Panc1 (cell line): ENCODE results near the gene TBCD. TPM values are rescaled to one million over a fixed set of nuclear protein-coding genes. Genes with fewer than 3 reads are reported as not detected.

Experiments used
- ATAC-seq: fragments of 200-7000 bp; cut with Tn5 transposase; 2 replicates; pipeline ENCODE4 v1.9.1; 2020; ENCODE audit warnings: mild to moderate bottlenecking, moderate library complexity
- BruUV-seq: library from RNA; stranded (reverse); fragments of 400-500 nt; replicated peaks from 2 replicates; lab custom pipeline; 2021; lab: Mats Ljungman, UMichigan
- CTCF ChIA-PET: fragments of 300-600 bp; sonication (Branson Sonifier 250); formaldehyde crosslinking; loops from one replicate; lab custom pipeline; 2022; ENCODE audit warnings: antibody characterized with exemption; lab: Charles Lee
- POLR2A ChIA-PET: fragments of 300-600 bp; sonication (Branson Sonifier 250); formaldehyde crosslinking; loops from one replicate; lab custom pipeline; 2022; ENCODE audit warnings: antibody characterized with exemption; lab: Charles Lee
- DNase-seq: peaks from one replicate; pipeline ENCODE4 v3.0.0-alpha.2; 2010; ENCODE audit warnings: low read depth, low spot score
- H3K27ac ChIP-seq: 2 replicates; pipeline ENCODE4 v1.5.1; 2011; ENCODE audit warnings: mild to moderate bottlenecking, low read length, inconsistent platforms
- H3K27me3 ChIP-seq: fragments of 200-500 bp; sonication (Bioruptor generic); 2 replicates; pipeline ENCODE4 v1.6.0; 2014; ENCODE audit warnings: low read length, inconsistent platforms; ENCODE audit not compliant: control insufficient read depth, insufficient read depth
- H3K36me3 ChIP-seq: fragments of 200-500 bp; sonication (Bioruptor generic); 2 replicates; pipeline ENCODE4 v1.5.1; 2014; ENCODE audit warnings: inconsistent platforms, mild to moderate bottlenecking, low read length, moderate library complexity; ENCODE audit not compliant: control insufficient read depth, insufficient read depth
- H3K4me1 ChIP-seq: 2 replicates; pipeline ENCODE4 v1.5.1; 2011; ENCODE audit warnings: inconsistent platforms, mild to moderate bottlenecking, low read length, moderate library complexity; ENCODE audit not compliant: control insufficient read depth, insufficient read depth
- H3K4me3 ChIP-seq, 2 experiments: 2 replicates each; pipeline ENCODE4 v1.5.1; 2011 to 2012; ENCODE audit warnings: low read depth in 2 of 2, low read length in 2 of 2, mild to moderate bottlenecking in 2 of 2, inconsistent platforms in 1 of 2, moderate library complexity in 1 of 2
- H3K9me3 ChIP-seq: fragments of 200-500 bp; sonication (Bioruptor generic); 2 replicates; pipeline ENCODE4 v1.5.1; 2014; ENCODE audit warnings: low read depth, mild to moderate bottlenecking, inconsistent platforms, low read length, moderate library complexity; ENCODE audit not compliant: control insufficient read depth, insufficient read depth
- CTCF ChIP-seq: fragments of 450-650 bp; IDR thresholded peaks from 2 replicates; pipeline ENCODE4 v1.5.1; 2017; ENCODE audit warnings: mild to moderate bottlenecking
- POLR2AphosphoS5 ChIP-seq: IDR thresholded peaks from 2 replicates; pipeline ENCODE4 v1.6.1; 2012; ENCODE audit warnings: mild to moderate bottlenecking, low read depth, low read length, moderate library complexity
- REST ChIP-seq, 2 experiments: IDR thresholded peaks; 2 replicates each; pipeline ENCODE4 v1.6.1; 2011 to 2012; ENCODE audit warnings: low read depth in 2 of 2, control low read depth in 1 of 2, low read length in 1 of 2, mild to moderate bottlenecking in 1 of 2, moderate library complexity in 1 of 2; ENCODE audit not compliant: insufficient read depth in 1 of 2
- SIN3A ChIP-seq: IDR thresholded peaks from 2 replicates; pipeline ENCODE4 v1.6.1; 2012; ENCODE audit warnings: low read depth, mild to moderate bottlenecking, low read length, moderate library complexity, borderline replicate concordance; ENCODE audit not compliant: insufficient read depth
- TCF7L2 ChIP-seq: IDR thresholded peaks from 2 replicates; pipeline ENCODE4 v1.6.1; 2011; ENCODE audit warnings: mild to moderate bottlenecking, low read depth, low read length, inconsistent platforms
- in situ Hi-C: cut with HindIII; loops from 2 replicates; pipeline ENCODE4 v1.10.0; 2016; ENCODE audit warnings: low sequenced_read_pairs, low pct_unique_long_range_greater_than_20kb
- intact Hi-C: fragments of 100-400 bp; cut with micrococcal nuclease; formaldehyde crosslinking; loops from one replicate; pipeline ENCODE4 v1.10.0; 2022; ENCODE audit not compliant: unreplicated experiment
- total RNA-seq: library from RNA; stranded (reverse); gene quantifications from one replicate; pipeline ENCODE4 v1.2.1, GENCODE V29; 2021; ENCODE audit not compliant: unreplicated experiment

TBCD gene
- total RNA-seq, 1 experiment from 2014 or later: 186 TPM

GRCh38 chr17:82890339-82890730 is 138.5 kb downstream of the TBCD start:
- no peaks in the 10 kb centered on the region; the same call in 1 of the 2 replicates for H3K36me3 ChIP-seq
- no peak for TF ChIP-seq REST (IDR thresholded peaks at IDR 0.05; ENCODE audit: insufficient read depth in 1 of 2, low read depth in 2 of 2, low read length in 1 of 2)
- no peak for TF ChIP-seq TCF7L2
- no peak for TF ChIP-seq POLR2AphosphoS5
- no peak for TF ChIP-seq SIN3A
- no peak for TF ChIP-seq CTCF
- ChIA-PET POLR2A (no interaction called here), CTCF (interaction anchor here (0.7 kb wide), 1 partner anchor 10 kb away, joined by 3 read pairs; no protein-coding TSS in a partner anchor)
- no peak overlapping the region for H3K4me3 ChIP-seq
- DNase-seq (no peak), ATAC-seq (no peak)
- no peaks in the 10 kb centered on the region for H3K27me3 ChIP-seq
- no peaks in the 10 kb centered on the region for H3K9me3 ChIP-seq
- peaks cover 10% of the 10 kb centered on the region for H3K4me1 ChIP-seq
- no TSS peak for BruUV-seq
- in situ Hi-C loops: no loop called here
- H3K27ac ChIP-seq: no peak overlapping the region
- intact Hi-C loops: no loop called here

- in situ Hi-C loops: no loop called here
- ChIA-PET CTCF (no interaction called here), POLR2A (interaction anchor here (0.6 kb wide), 1 partner anchor 369 kb away, joined by 5 read pairs; no protein-coding TSS in a partner anchor)
- DNase-seq (no peak), ATAC-seq (no peak)
- Histone ChIP-seq H3K36me3 (no peaks in the 10 kb centered on the region), H3K27ac (no peak overlapping the region), H3K4me3 (no peak overlapping the region), H3K9me3 (no peaks in the 10 kb centered on the region), H3K4me1 (peaks cover 2% of the 10 kb centered on the region), H3K27me3 (no peaks in the 10 kb centered on the region)
- TF ChIP-seq TCF7L2 (no peak), POLR2AphosphoS5 (no peak), CTCF (no peak), SIN3A (no peak)
- no TSS peak for BruUV-seq
- intact Hi-C loops: no loop called here
These were observed 139.2 kb downstream of the TBCD start for GRCh38 chr17:82890926-82891678.
